ENCODE measurements around the gene SPAG6. TPM values are rescaled to one million over a fixed set of nuclear protein-coding genes. Genes with fewer than 3 reads are reported as not detected.

The SPAG6 gene
- total RNA-seq, 1 experiment from 2014 or later, result not detected

GRCh38 chr10:22335173-22335933, 9.9 kb upstream of the SPAG6 start:
- POLR2A ChIA-PET (ENCODE audit: unreplicated experiment), result no interaction called here
- intact Hi-C loops (cut with micrococcal nuclease; ENCODE audit: unreplicated experiment), result no loop called here
- H3K4me3 ChIP-seq, result no peak overlapping the region
- no peaks in the 10 kb centered on the region for H3K9me2 ChIP-seq (ENCODE audit: insufficient read depth)
- no peak for DNase-seq
- no peak for TF ChIP-seq EZH2 (IDR thresholded peaks at IDR 0.05; ENCODE audit: low read depth)
- no peak for TF ChIP-seq CTCF (conservative IDR thresholded peaks at IDR 0.05)
- no peaks in the 10 kb centered on the region for H4K20me1 ChIP-seq (ENCODE audit: insufficient read depth)
- no peaks in the 10 kb centered on the region for H3K27me3 ChIP-seq (ENCODE audit: insufficient read depth, low read depth)
- H3K36me3 ChIP-seq (ENCODE audit: low read depth), result no peaks in the 10 kb centered on the region
- H2AFZ ChIP-seq, result no peak overlapping the region
- no TSS peak for BruUV-seq (replicated peaks)
- H3K27ac ChIP-seq, result no peak overlapping the region
- no peak overlapping the region for H3K4me2 ChIP-seq
- peaks cover 4% of the 10 kb centered on the region; the same call in 1 of the 2 replicates for H3F3A ChIP-seq (ENCODE audit: insufficient read depth, low read depth)
- CTCF ChIA-PET, result no interaction called here
- H3K9me3 ChIP-seq (ENCODE audit: insufficient read depth, low read depth), result no peaks in the 10 kb centered on the region
- H3K79me2 ChIP-seq (ENCODE audit: low read depth), result no peaks in the 10 kb centered on the region
- no peaks in the 10 kb centered on the region; the same call in 1 of the 2 replicates for H3K4me1 ChIP-seq (replicated peaks; ENCODE audit: insufficient read depth)

- no peak for DNase-seq
- POLR2A ChIA-PET (ENCODE audit: unreplicated experiment), result no interaction called here
Measured at GRCh38 chr10:22338185-22338900, 7.0 kb upstream of the SPAG6 start.

GRCh38 chr10:22338931-22339330, 6.4 kb upstream of the SPAG6 start:
- Histone ChIP-seq H3K27me3 (ENCODE audit: insufficient read depth, low read depth) (no peaks in the 10 kb centered on the region), H3K4me3 (no peak overlapping the region), H3K4me2 (no peak overlapping the region), H3F3A (ENCODE audit: insufficient read depth, low read depth) (no peaks in the 10 kb centered on the region), H3K9me3 (ENCODE audit: insufficient read depth, low read depth) (no peaks in the 10 kb centered on the region), H3K79me2 (ENCODE audit: low read depth) (no peaks in the 10 kb centered on the region), H3K27ac (no peak overlapping the region), H4K20me1 (ENCODE audit: insufficient read depth) (no peaks in the 10 kb centered on the region), H2AFZ (no peak overlapping the region), H3K36me3 (ENCODE audit: low read depth) (no peaks in the 10 kb centered on the region), H3K4me1 (replicated peaks; ENCODE audit: insufficient read depth) (peaks cover 6% of the 10 kb centered on the region; the same call in 1 of the 2 replicates), H3K9me2 (ENCODE audit: insufficient read depth) (no peaks in the 10 kb centered on the region)
- CTCF ChIA-PET, result no interaction called here
- POLR2A ChIA-PET (ENCODE audit: unreplicated experiment), result no interaction called here
- BruUV-seq (replicated peaks), result no TSS peak
- DNase-seq, result no peak
- intact Hi-C loops (cut with micrococcal nuclease; ENCODE audit: unreplicated experiment), result no loop called here
- no peak for TF ChIP-seq EZH2 (IDR thresholded peaks at IDR 0.05; ENCODE audit: low read depth)
- TF ChIP-seq CTCF (conservative IDR thresholded peaks at IDR 0.05), result no peak

More at GRCh38 chr10:22338185-22338900, 7.0 kb upstream of the SPAG6 start:
- Histone ChIP-seq H3K79me2 (ENCODE audit: low read depth) (no peaks in the 10 kb centered on the region), H3K4me3 (no peak overlapping the region), H3K9me2 (ENCODE audit: insufficient read depth) (no peaks in the 10 kb centered on the region), H3K27ac (no peak overlapping the region), H3F3A (ENCODE audit: insufficient read depth, low read depth) (no peaks in the 10 kb centered on the region), H3K36me3 (ENCODE audit: low read depth) (no peaks in the 10 kb centered on the region), H3K27me3 (ENCODE audit: insufficient read depth, low read depth) (no peaks in the 10 kb centered on the region), H4K20me1 (ENCODE audit: insufficient read depth) (no peaks in the 10 kb centered on the region), H3K4me2 (no peak overlapping the region), H2AFZ (no peak overlapping the region), H3K9me3 (ENCODE audit: insufficient read depth, low read depth) (no peaks in the 10 kb centered on the region), H3K4me1 (replicated peaks; ENCODE audit: insufficient read depth) (peaks cover 6% of the 10 kb centered on the region; the same call in 1 of the 2 replicates)
- TF ChIP-seq CTCF (conservative IDR thresholded peaks at IDR 0.05) (no peak), EZH2 (IDR thresholded peaks at IDR 0.05; ENCODE audit: low read depth) (no peak)
- intact Hi-C loops (cut with micrococcal nuclease; ENCODE audit: unreplicated experiment), result no loop called here
- CTCF ChIA-PET, result interaction anchor here (1.4 kb wide), 1 partner anchor 98 kb away, joined by 11 read pairs; no protein-coding TSS in a partner anchor
- no TSS peak for BruUV-seq (replicated peaks)
